Measurements from ENCODE around the gene XRRA1. TPM values are rescaled to one million over a fixed set of nuclear protein-coding genes. Genes with fewer than 3 reads are reported as not detected.

XRRA1 gene
- total RNA-seq, 2 experiments from 2014 or later: 32.2 to 39.4 TPM

GRCh38 chr11:74849525-74850391, 99.1 kb downstream of the XRRA1 start:
- CTCF ChIA-PET: no interaction called here
- DNase-seq (no peak), ATAC-seq (no peak)
- Mint-ChIP-seq H3K9me3 (ENCODE audit: low read depth) (no peaks in the 10 kb centered on the region), H3K4me3 (no peak overlapping the region), H3K36me3 (peaks cover 49% of the 10 kb centered on the region), H3K27ac (no peak overlapping the region), H3K27me3 (no peaks in the 10 kb centered on the region), H3K4me1 (peaks cover 9% of the 10 kb centered on the region)

DNA sequence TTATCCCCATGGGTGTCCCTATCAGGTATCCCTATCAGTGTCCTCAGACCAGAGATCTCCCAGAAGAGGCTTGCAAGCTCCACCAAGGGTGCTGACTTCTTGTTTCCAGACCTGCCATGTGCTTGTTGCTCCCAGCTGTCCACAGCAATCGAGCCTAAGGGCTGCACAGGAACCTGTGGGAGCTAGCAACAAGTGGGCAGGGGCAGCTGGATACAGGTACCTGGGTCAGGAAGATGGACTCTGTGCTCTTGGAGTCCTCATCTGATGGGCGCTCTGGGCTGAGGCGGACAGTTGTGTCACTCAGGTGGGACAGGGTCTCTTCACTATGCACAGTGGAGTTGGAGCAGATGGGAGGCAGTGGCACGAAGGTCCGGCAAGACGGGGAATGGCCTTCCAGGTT, 101.0 kb downstream of the XRRA1 start:
- CTCF ChIA-PET: no interaction called here
- H3K27me3 Mint-ChIP-seq: no peaks in the 10 kb centered on the region
- peaks cover 47% of the 10 kb centered on the region for H3K36me3 Mint-ChIP-seq
- peaks cover 9% of the 10 kb centered on the region for H3K4me1 Mint-ChIP-seq
- no peaks in the 10 kb centered on the region for H3K9me3 Mint-ChIP-seq (ENCODE audit: low read depth)
- no peak for ATAC-seq
- no peak for DNase-seq
- no peak overlapping the region for H3K4me3 Mint-ChIP-seq
- no peak overlapping the region for H3K27ac Mint-ChIP-seq

DNA sequence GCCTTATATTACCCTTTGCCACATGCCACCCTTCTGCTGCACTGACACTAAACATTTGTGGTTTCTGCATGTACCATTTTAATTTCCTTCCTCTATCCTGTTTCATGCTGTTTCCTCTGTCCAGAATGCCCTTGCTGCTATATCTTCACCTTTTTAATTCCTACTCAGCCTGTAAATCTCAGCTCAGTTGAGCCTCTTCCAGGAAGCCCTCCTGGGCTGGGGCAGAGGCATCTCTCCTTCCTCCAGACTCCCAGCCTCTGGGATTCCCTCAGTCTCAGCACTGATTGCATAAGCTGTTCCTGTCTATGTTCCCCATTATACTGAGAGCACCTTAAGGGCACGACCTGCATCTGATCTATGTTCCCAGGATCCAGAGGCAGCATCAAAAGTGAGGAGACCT, 101.5 kb downstream of the XRRA1 start:
- Mint-ChIP-seq H3K9me3 (ENCODE audit: low read depth) (no peaks in the 10 kb centered on the region), H3K4me1 (peaks cover 9% of the 10 kb centered on the region), H3K27ac (no peak overlapping the region), H3K27me3 (no peaks in the 10 kb centered on the region), H3K4me3 (no peak overlapping the region), H3K36me3 (peaks cover 46% of the 10 kb centered on the region)
- ATAC-seq (no peak), DNase-seq (no peak)
- CTCF ChIA-PET: no interaction called here

DNA sequence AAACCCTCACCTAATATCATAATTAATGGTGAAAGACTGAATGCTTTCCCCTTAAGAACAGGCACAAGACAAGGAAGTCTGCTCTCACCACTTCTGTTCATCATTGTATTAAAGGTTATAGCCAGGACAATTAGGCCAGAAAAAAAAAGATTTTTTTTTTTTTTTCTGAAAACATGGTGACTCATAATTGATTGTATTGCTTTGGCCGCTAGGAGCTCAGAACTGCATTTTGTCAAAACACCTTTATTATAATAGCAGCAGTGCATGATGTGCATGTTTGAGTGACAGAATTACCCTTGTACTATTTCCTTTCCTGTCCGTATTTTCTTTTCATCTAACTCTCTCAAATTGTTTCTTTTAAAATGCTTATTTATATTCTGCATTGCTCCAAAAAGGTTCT, 102.1 kb downstream of the XRRA1 start:
- no peak overlapping the region for H3K4me3 Mint-ChIP-seq
- no peak for ATAC-seq
- H3K27ac Mint-ChIP-seq: no peak overlapping the region
- CTCF ChIA-PET: no interaction called here
- no peak for DNase-seq
- no peaks in the 10 kb centered on the region for H3K27me3 Mint-ChIP-seq
- H3K36me3 Mint-ChIP-seq: peaks cover 45% of the 10 kb centered on the region
- H3K4me1 Mint-ChIP-seq: peaks cover 9% of the 10 kb centered on the region
- no peaks in the 10 kb centered on the region for H3K9me3 Mint-ChIP-seq (ENCODE audit: low read depth)

DNA sequence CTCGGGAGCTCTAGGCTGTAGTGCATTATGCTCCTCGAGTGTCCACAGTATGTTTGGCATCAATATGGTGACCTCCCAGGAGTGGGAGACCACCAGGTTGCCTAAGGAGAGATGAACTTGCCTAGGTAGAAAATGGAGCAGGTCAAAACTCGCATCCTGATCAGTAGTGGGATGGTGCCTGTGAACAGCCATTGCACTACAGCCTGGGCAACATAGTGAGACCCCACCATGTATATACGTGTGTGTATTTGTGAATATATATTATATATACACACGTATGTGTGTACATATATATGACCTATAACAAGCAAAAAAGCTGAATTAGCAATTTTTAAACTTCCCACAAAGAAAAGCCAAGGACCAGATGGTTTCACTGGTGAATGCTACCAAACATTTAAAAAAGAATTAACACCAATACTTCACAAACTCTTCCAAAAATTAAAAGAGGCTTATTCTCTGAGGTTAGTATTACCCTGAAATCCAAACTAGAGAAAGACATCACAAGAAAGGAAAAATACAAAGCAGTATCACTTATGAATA, 102.8 kb downstream of the XRRA1 start:
- H3K27ac Mint-ChIP-seq: no peak overlapping the region
- CTCF ChIA-PET: no interaction called here
- no peaks in the 10 kb centered on the region for H3K9me3 Mint-ChIP-seq (ENCODE audit: low read depth)
- no peaks in the 10 kb centered on the region for H3K27me3 Mint-ChIP-seq
- H3K36me3 Mint-ChIP-seq: peaks cover 48% of the 10 kb centered on the region
- no peak overlapping the region for H3K4me3 Mint-ChIP-seq
- peaks cover 9% of the 10 kb centered on the region for H3K4me1 Mint-ChIP-seq
- no peak for DNase-seq
- ATAC-seq: no peak

- Mint-ChIP-seq H3K4me1 (peaks cover 9% of the 10 kb centered on the region), H3K9me3 (ENCODE audit: low read depth) (no peaks in the 10 kb centered on the region), H3K36me3 (peaks cover 52% of the 10 kb centered on the region), H3K27ac (no peak overlapping the region), H3K27me3 (no peaks in the 10 kb centered on the region), H3K4me3 (no peak overlapping the region)
- ATAC-seq (no peak), DNase-seq (no peak)
- CTCF ChIA-PET: no interaction called here
Measured at GRCh38 chr11:74844865-74845264, 104.0 kb downstream of the XRRA1 start.

DNA sequence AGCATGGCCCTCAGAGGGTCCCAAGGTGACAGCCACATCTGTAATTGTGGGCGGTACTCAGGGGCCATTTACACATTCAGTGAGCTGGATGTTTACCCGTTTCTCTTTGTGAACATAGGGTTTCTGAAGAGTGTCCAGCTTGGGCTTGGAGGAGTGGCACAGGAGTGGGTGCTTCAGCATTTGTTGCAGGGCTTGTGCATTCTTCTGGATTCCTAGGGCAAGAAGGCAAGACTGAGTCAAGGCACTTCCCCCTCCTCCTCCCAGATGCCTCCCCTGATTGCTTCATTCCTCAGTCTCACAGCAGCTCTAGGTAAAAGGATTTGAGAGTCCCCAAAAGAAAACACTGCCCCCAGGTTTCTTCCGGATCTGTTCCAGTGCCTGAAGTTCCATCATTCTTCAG, 104.8 kb downstream of the XRRA1 start:
- H3K9me3 Mint-ChIP-seq (ENCODE audit: low read depth): no peaks in the 10 kb centered on the region
- H3K4me1 Mint-ChIP-seq: peaks cover 9% of the 10 kb centered on the region
- no peaks in the 10 kb centered on the region for H3K27me3 Mint-ChIP-seq
- H3K27ac Mint-ChIP-seq: no peak overlapping the region
- DNase-seq (no peak), ATAC-seq (no peak)
- CTCF ChIA-PET: no interaction called here
- no peak overlapping the region for H3K4me3 Mint-ChIP-seq
- H3K36me3 Mint-ChIP-seq: peaks cover 55% of the 10 kb centered on the region

GRCh38 chr11:74842967-74843366, 105.9 kb downstream of the XRRA1 start:
- Mint-ChIP-seq H3K36me3 (peaks cover 57% of the 10 kb centered on the region), H3K27me3 (no peaks in the 10 kb centered on the region), H3K4me1 (peaks cover 10% of the 10 kb centered on the region), H3K9me3 (ENCODE audit: low read depth) (no peaks in the 10 kb centered on the region), H3K4me3 (no peak overlapping the region), H3K27ac (no peak overlapping the region)
- DNase-seq (no peak), ATAC-seq (no peak)
- CTCF ChIA-PET: no interaction called here

DNA sequence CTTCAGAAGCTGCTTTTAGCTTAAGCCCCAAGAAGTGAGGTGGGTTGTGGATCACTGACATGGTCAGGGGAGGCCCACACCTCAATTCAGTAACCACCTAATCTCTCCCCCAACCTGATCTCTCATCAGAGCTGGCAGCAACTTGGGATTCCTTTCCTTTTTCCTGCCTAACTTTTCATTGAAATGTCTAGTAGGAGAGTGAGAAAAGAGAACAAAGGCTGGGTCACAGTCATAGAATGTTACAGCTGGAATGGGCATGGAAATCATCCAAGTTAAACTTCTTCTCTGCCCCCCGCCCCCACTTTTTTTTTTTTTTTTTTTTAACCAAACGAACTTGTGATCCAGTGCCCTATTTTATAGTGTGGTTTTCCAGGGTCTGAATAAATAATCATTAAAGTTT, 108.4 kb downstream of the XRRA1 start:
- H3K36me3 Mint-ChIP-seq: peaks cover 61% of the 10 kb centered on the region
- H3K4me1 Mint-ChIP-seq: peaks cover 2% of the 10 kb centered on the region
- ATAC-seq: no peak

DNA sequence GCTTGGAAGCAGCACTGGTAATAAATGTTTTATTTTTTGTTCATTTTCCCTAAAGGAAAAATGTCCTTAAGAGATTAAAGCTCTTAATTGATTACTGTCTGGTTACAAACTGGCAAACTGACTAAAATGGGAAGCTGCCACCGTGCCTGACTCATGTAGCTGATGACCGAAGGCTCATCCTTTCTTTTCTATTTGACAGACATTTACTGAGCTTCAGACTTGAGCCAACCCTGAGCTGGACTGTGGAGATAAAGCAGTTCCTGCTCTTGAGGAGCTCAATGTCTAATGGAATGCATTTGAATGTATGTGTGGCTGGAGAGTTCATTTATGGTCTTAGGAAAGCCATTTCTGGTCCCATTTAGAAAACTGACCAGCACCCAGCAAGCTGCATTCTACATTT, 108.9 kb downstream of the XRRA1 start:
- Mint-ChIP-seq H3K36me3 (peaks cover 63% of the 10 kb centered on the region), H3K4me3 (no peak overlapping the region), H3K4me1 (peaks cover 2% of the 10 kb centered on the region), H3K9me3 (ENCODE audit: low read depth) (no peaks in the 10 kb centered on the region), H3K27me3 (no peaks in the 10 kb centered on the region), H3K27ac (no peak overlapping the region)
- DNase-seq (no peak), ATAC-seq (no peak)
- CTCF ChIA-PET: interaction anchor here (0.7 to 1.6 kb wide), 2 partner anchors 40 to 80 kb away, joined by 3 to 4 read pairs; no protein-coding TSS in a partner anchor

More for the DNA sequence above, 108.4 kb downstream of the XRRA1 start:
- Mint-ChIP-seq H3K9me3 (ENCODE audit: low read depth) (no peaks in the 10 kb centered on the region), H3K4me3 (no peak overlapping the region), H3K27me3 (no peaks in the 10 kb centered on the region), H3K27ac (no peak overlapping the region)
- no peak for DNase-seq
- CTCF ChIA-PET: interaction anchor here (0.7 to 1.6 kb wide), 2 partner anchors 41 to 80 kb away, joined by 3 to 4 read pairs; no protein-coding TSS in a partner anchor

DNA sequence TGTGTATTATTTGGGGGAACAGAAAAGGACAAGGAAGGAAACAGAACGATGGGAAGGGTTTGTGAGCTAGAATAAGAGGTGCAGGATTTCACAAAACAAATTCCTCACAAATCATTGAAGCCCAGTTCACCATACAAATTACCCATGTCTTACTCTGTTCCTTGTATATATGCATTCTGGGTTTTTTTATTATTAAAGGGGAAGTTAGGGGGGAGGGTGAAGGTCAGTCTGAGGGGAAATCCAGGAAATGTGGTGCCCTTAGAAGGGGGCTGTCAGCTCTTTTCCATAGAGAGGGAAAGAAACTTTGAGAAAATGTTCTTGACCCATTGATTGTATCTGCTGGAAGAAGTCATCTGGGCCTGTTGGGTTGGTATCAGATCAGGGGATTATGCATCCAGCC, 109.4 kb downstream of the XRRA1 start:
- no peak overlapping the region for H3K27ac Mint-ChIP-seq
- DNase-seq: no peak
- ATAC-seq: no peak
- H3K4me3 Mint-ChIP-seq: no peak overlapping the region
- H3K9me3 Mint-ChIP-seq (ENCODE audit: low read depth): no peaks in the 10 kb centered on the region
- CTCF ChIA-PET: interaction anchor here (1.2 to 1.6 kb wide), 2 partner anchors 40 to 100 kb away, joined by 3 to 4 read pairs; no protein-coding TSS in a partner anchor
- H3K36me3 Mint-ChIP-seq: peaks cover 67% of the 10 kb centered on the region
- H3K4me1 Mint-ChIP-seq: peaks cover 2% of the 10 kb centered on the region
- H3K27me3 Mint-ChIP-seq: no peaks in the 10 kb centered on the region

- Mint-ChIP-seq H3K9me3 (ENCODE audit: low read depth) (no peaks in the 10 kb centered on the region), H3K27me3 (no peaks in the 10 kb centered on the region), H3K4me1 (peaks cover 2% of the 10 kb centered on the region), H3K36me3 (peaks cover 64% of the 10 kb centered on the region), H3K4me3 (no peak overlapping the region), H3K27ac (no peak overlapping the region)
- no peak for DNase-seq
- CTCF ChIA-PET: interaction anchor here (0.9 to 1.0 kb wide), 2 partner anchors 8 to 185 kb away, joined by 3 read pairs; no protein-coding TSS in a partner anchor
- no peak for ATAC-seq
Measured at GRCh38 chr11:74838188-74838587, 110.7 kb downstream of the XRRA1 start.

- no peak for DNase-seq
- CTCF ChIA-PET: interaction anchor here (1.0 kb wide), 1 partner anchor 186 kb away, joined by 3 read pairs; no protein-coding TSS in a partner anchor
- H3K9me3 Mint-ChIP-seq (ENCODE audit: low read depth): no peaks in the 10 kb centered on the region
- ATAC-seq: no peak
- H3K27me3 Mint-ChIP-seq: no peaks in the 10 kb centered on the region
- H3K36me3 Mint-ChIP-seq: peaks cover 63% of the 10 kb centered on the region
- H3K4me3 Mint-ChIP-seq: no peak overlapping the region
- H3K27ac Mint-ChIP-seq: no peak overlapping the region
- peaks cover 2% of the 10 kb centered on the region for H3K4me1 Mint-ChIP-seq
Measured at GRCh38 chr11:74837191-74837590, 111.7 kb downstream of the XRRA1 start.

GRCh38 chr11:74826901-74827300, 122.0 kb downstream of the XRRA1 start:
- Mint-ChIP-seq H3K27me3 (no peaks in the 10 kb centered on the region), H3K4me1 (peaks cover under 1% of the 10 kb centered on the region), H3K27ac (no peak overlapping the region), H3K4me3 (no peak overlapping the region), H3K9me3 (ENCODE audit: low read depth) (peaks cover 26% of the 10 kb centered on the region), H3K36me3 (peaks cover 92% of the 10 kb centered on the region)
- DNase-seq (no peak), ATAC-seq (no peak)
- CTCF ChIA-PET: no interaction called here
